GM04504 (cell line): ENCODE results near the gene AJM1.
A peak's percentile ranks its signal among the peaks of the same experiment; 100 is the strongest.

Experiments
- DNase-seq: peaks from one replicate; pipeline ENCODE4 v3.0.0-alpha.2; 2012; ENCODE audit warnings: low read depth

Gene AJM1

GRCh38 chr9:136845465-136846260, 3.4 kb downstream of the AJM1 start:
- no peak for DNase-seq

GRCh38 chr9:136846376-136847087, 4.3 kb downstream of the AJM1 start:
- no peak for DNase-seq

GRCh38 chr9:136847088-136847825, 5.0 kb downstream of the AJM1 start:
- DNase-seq: no peak

- DNase-seq: peak; percentile 60
Measured at GRCh38 chr9:136847826-136848392, 5.6 kb downstream of the AJM1 start.

GRCh38 chr9:136848393-136849037, 6.2 kb downstream of the AJM1 start:
- no peak for DNase-seq

GRCh38 chr9:136849038-136849959, 7.0 kb downstream of the AJM1 start, which contains the start of gene PHPT1:
Gene PHPT1, plus strand, starts transcription at chr9:136849409. Its CDS starts 22 bp downstream, at chr9:136849431.
- DNase-seq: peak; percentile 97

GRCh38 chr9:136849960-136850865, 7.9 kb downstream of the AJM1 start:
- no peak for DNase-seq

GRCh38 chr9:136850866-136851775, 8.8 kb downstream of the AJM1 start:
- DNase-seq: no peak

GRCh38 chr9:136851941-136852663, 9.8 kb downstream of the AJM1 start, which contains the start of gene MAMDC4:
Gene MAMDC4, plus strand, starts transcription at chr9:136852346. Its CDS starts 71 bp downstream, at chr9:136852417.
- no peak for DNase-seq

GRCh38 chr9:136852664-136853595, 10.7 kb downstream of the AJM1 start:
- no peak for DNase-seq

- DNase-seq: no peak
Measured at GRCh38 chr9:136853596-136854112, 11.4 kb downstream of the AJM1 start.

- no peak for DNase-seq
Measured at GRCh38 chr9:136854113-136854841, 12.0 kb downstream of the AJM1 start.

GRCh38 chr9:136854842-136855460, 12.7 kb downstream of the AJM1 start:
- no peak for DNase-seq

- DNase-seq: no peak
Measured at GRCh38 chr9:136855461-136856078, 13.3 kb downstream of the AJM1 start.

GRCh38 chr9:136856079-136856476, 13.8 kb downstream of the AJM1 start:
- DNase-seq: no peak
